ENCODE measurements around the gene IKZF4. TPM values are rescaled to one million over a fixed set of nuclear protein-coding genes. Genes with fewer than 3 reads are reported as not detected.

IKZF4 gene
- total and polyA plus RNA-seq, 2 of the 8 experiments (the other 6 are each of a cell fraction or from before 2014, with no cell fraction given) = 8.0 to 13.3 TPM

DNA sequence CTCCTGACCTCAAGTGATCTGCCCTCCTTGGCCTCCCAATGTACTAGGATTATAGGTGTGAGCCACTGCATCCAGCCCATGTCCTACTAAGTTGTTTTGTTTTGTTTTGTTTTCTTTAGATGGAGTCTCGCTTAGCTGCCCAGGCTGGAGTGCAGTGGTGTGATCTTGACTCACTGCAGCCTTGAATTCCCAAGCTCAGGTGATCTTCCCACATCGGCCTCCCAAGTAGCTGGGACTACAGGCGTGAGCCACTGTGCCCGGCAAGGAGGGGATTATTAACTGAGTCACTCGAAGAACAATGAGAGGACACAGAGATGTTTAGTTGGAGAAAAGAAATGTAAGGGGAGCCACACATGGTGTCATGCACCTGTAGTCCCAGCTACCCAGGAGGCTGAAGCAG is 41.1 kb downstream of the IKZF4 start (continued):
- TF ChIP-seq, protein P1, sequence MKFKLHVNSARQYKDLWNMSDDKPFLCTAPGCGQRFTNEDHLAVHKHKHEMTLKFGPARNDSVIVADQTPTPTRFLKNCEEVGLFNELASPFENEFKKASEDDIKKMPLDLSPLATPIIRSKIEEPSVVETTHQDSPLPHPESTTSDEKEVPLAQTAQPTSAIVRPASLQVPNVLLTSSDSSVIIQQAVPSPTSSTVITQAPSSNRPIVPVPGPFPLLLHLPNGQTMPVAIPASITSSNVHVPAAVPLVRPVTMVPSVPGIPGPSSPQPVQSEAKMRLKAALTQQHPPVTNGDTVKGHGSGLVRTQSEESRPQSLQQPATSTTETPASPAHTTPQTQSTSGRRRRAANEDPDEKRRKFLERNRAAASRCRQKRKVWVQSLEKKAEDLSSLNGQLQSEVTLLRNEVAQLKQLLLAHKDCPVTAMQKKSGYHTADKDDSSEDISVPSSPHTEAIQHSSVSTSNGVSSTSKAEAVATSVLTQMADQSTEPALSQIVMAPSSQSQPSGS (IDR thresholded peaks at IDR 0.05; ENCODE audit: low read length) = no peak
- TF ChIP-seq SIRT6 (IDR thresholded peaks at IDR 0.05; ENCODE audit: low read length) = no peak
- TF ChIP-seq, protein P2, sequence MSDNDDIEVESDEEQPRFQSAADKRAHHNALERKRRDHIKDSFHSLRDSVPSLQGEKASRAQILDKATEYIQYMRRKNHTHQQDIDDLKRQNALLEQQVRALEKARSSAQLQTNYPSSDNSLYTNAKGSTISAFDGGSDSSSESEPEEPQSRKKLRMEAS (IDR thresholded peaks at IDR 0.05) = no peak
- TF ChIP-seq TBP (IDR thresholded peaks at IDR 0.05; ENCODE audit: low read depth, low read length) = no peak
- TF ChIP-seq SIX5 (IDR thresholded peaks at IDR 0.05; ENCODE audit: low read depth, low read length) = no peak
- TF ChIP-seq HDAC2 (IDR thresholded peaks at IDR 0.05; ENCODE audit: borderline replicate concordance in 1 of 2, low read depth in 2 of 2, low read length in 2 of 2) = no peak

Measured in H1 (cell line).